Stimulated activated CD4-positive, alpha-beta T cell treated with anti-CD3 and anti-CD28 coated beads, Interleukin-1b, Interleukin-23, amount 100 ng/mL, for 48 hours (primary cell): ENCODE measurements around the gene PPIA.
A peak's percentile ranks its signal among the peaks of the same experiment; 100 is the strongest.
"Not testable (repeated sequence)": the region's sequence is repeated elsewhere in the genome, so short reads cannot be mapped to it uniquely, and the experiment has no call there.

ENCODE experiments used
- DNase-seq: peaks from one replicate; pipeline ENCODE4 v3.0.0-alpha.2; 2020

PPIA gene

GRCh38 chr7:44791278-44792219 is 4.9 kb upstream of the PPIA start:
- DNase-seq = no peak

GRCh38 chr7:44793919-44794318 is 2.6 kb upstream of the PPIA start:
- DNase-seq = no peak

- DNase-seq = no peak
Measured at GRCh38 chr7:44794331-44794730, 2.1 kb upstream of the PPIA start.

- DNase-seq = no peak
Measured at GRCh38 chr7:44796034-44796503, 412 bp upstream of the PPIA start.

GRCh38 chr7:44797329-44798258 is 1.1 kb downstream of the PPIA start:
- peak; percentile 86 for DNase-seq

- DNase-seq = no peak
Measured at GRCh38 chr7:44798649-44799305, 2.3 kb downstream of the PPIA start.

- no peak for DNase-seq
Measured at GRCh38 chr7:44799939-44800338, 3.5 kb downstream of the PPIA start.

GRCh38 chr7:44801890-44802289 is 5.4 kb downstream of the PPIA start:
- DNase-seq = no peak

GRCh38 chr7:44802418-44803025 is 6.0 kb downstream of the PPIA start:
- DNase-seq = no peak

GRCh38 chr7:44803828-44804519 is 7.5 kb downstream of the PPIA start:
- DNase-seq = not testable (repeated sequence)

- DNase-seq = no peak
Measured at GRCh38 chr7:44805950-44806349, 9.5 kb downstream of the PPIA start.

- DNase-seq = no peak
Measured at GRCh38 chr7:44808914-44809393, 12.5 kb downstream of the PPIA start.

GRCh38 chr7:44811093-44811492 is 14.6 kb downstream of the PPIA start:
- no peak for DNase-seq

GRCh38 chr7:44811571-44811970 is 15.1 kb downstream of the PPIA start:
- DNase-seq = no peak

GRCh38 chr7:44814919-44815318 is 18.4 kb downstream of the PPIA start:
- DNase-seq = no peak

- no peak for DNase-seq
Measured at GRCh38 chr7:44819292-44819691, 22.8 kb downstream of the PPIA start.

- DNase-seq = no peak
Measured at GRCh38 chr7:44823255-44823781, 26.8 kb downstream of the PPIA start.

GRCh38 chr7:44824894-44825526 is 28.5 kb downstream of the PPIA start:
- DNase-seq = no peak

GRCh38 chr7:44827567-44827966 is 31.1 kb downstream of the PPIA start:
- DNase-seq = no peak

GRCh38 chr7:44838751-44839150 is 42.3 kb downstream of the PPIA start:
- no peak for DNase-seq

GRCh38 chr7:44842675-44843074 is 46.2 kb downstream of the PPIA start:
- not testable (repeated sequence) for DNase-seq
